ENCODE results near the gene RASSF4.
A peak's percentile ranks its signal among the peaks of the same experiment; 100 is the strongest.

RASSF4 gene

DNA sequence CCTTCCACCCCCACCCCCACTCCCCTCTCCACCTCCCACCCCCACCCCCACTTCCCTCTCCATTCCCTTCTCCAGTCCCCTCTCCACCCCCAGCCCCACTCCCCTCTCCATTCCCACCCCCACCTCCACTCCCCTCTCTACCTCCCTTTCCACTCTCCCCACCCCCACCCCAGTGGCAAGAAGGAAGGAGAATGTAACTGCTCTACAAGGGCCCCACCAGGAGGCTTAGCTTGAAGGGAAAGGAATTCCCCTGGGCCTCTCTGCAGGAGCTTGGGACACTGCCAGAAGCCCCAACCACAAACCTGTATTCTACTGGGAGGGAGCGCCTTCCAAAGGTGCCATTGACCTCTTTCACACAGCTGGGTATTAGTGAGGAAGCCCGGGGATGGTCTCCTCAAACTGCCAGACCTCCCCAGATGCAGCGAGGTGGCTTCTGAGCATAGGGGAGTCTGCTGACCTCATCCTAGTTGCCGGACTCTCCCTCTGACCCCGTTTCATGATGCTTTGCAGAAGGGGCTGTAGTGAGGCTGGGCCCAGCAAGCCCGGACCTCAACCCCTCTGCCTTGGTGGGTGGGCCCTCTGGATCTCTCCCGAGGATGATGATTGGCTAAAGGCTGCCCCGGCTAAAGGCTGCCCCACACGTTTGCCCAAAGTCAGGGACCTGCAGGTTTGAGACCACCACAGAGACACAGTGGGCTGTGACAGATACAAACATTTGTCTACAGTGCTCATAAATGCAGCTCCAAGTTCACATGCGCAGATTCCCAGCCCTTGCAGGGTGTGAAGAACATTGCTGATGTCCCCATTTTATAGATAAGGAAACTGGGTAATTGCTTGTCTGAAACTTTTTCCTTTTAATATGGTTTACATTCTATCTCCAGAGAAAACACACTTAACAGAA lies 16.1 kb downstream of the RASSF4 start:
- no peak for DNase-seq (ENCODE audit: low spot score)

GRCh38 chr10:44976352-44977198 lies 17.0 kb downstream of the RASSF4 start:
- no peak for DNase-seq (ENCODE audit: low spot score)

- DNase-seq (ENCODE audit: low spot score): no peak
These were observed 17.9 kb downstream of the RASSF4 start for GRCh38 chr10:44977287-44978212.

- no peak for DNase-seq (ENCODE audit: low spot score)
These were observed 18.6 kb downstream of the RASSF4 start for GRCh38 chr10:44978213-44978569.

DNA sequence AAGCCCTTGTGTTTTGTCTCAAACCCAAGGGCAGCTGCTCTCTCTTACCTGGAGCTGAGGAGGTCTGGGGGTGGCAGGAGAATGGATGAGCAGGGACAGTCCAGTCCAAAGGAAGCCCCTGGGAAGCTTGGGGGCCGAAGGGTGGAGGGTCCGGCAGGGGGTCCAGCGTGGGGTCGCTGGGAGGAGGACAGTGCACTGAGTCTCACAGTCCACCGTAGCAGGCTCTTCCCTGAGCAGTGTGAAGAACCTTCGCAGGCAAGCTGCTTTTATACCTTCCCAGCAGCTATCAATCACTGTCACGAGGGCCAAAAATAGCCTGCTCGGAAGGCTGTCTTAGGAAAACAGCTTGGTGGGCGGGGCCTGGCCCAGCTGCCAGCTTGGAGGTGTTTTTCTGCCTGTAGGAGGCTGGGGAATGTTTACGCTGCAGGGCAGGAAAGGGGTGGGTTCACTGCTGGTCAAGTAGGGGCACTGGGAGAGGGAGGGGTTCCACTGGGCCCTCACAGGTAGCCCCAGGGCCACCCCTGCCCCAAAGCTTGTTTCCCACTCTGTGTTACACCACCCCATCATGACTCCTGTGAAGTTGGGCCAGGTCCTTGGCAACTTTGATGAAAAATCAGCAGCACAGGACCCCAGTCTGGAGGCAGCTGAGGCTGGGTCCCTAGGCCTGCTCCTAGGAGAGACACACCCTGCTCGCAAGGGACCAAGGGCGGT lies 19.1 kb downstream of the RASSF4 start, which contains the start of gene DEPP1:
TSS of gene DEPP1 (minus strand) at position 240 of the 711 bp plus-strand sequence. CDS start 779 bp downstream, outside the sequence.
- peak; percentile 15 for DNase-seq (ENCODE audit: low spot score)

DNA sequence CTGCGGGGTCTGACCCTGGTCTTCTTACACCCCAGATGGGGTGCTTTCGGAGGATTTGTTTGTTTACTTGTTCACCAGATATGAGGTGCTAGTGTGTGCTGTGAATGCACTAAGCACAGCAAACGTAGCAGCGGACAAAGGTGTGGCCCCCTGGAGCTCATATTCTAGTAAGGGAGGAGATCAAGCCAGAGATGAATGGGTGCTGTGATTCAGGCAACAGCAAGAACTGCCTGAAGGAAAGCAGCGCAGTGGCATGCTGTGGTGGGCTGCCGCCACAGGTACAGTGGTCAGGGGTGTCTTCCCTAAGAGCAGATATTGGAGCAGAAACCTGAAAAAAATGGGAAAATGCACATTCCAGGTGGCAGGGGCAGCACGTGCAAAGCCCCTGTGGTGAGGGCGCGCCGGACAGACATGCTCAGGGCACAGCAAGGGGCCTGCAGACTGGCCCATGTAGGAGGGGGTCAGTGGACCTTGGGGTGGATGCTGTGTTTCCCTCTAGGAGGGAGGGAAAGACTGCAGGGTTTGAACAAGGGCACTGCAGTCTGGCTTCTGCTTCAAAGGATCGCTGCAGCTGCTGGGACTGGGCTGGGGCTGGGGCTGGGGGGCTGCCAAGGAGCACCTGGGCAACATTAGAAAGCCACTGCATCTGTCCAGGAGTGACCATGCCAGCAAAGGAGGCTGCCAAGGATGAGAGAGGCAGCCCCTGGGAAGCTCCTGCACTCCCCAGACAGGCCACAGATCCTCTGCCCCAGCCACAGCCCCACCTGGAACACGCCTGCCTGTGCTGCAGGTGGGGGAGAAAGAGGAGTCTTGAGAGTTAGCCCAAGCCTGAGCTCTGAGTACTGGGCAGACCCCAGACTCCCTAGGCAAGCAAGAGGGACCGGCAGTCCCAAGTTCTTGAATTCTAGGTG lies 19.9 kb downstream of the RASSF4 start:
- DNase-seq (ENCODE audit: low spot score): no peak

DNA sequence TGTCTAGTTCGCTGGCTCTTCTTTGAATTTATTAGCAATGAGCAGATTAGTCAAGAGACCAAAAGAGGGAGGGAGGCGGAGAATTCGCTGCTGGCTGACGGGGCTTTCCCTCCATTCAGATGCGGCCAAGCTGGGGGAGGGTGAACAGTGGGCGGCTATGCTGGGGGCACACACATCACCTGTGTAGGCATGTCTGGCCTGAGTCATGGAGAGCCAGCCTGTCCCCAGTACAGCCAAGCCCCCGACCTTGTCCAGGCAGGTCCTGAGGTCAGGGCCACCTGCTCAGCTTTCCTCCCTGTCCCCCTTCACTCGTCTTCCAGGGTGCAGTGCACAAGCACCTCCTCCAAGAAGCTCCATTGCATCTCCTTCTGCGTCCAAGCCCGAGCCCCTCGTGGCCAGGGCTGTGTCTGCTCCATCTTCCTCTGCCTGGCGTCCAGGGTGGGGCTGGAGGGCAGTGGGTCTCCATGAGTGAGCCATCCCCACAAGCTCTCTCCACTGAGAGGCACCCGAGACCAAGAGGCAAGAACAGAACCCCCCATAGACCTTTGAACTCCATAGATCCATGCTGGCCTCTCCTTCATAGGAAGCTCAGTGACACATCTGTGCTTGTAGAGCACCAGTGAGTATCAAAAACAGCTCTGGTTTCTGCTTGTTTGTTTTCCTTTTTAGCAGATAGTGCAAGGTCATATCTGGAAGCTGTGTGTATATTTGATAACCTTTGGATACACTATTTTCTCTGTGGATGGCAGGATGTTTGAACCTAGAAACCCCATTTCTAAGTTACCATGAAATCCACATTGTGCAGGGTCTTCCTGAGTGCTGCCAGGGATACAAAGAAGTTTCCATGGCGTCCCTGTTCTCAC lies 20.9 kb downstream of the RASSF4 start:
- DNase-seq (ENCODE audit: low spot score): no peak

- no peak for DNase-seq (ENCODE audit: low spot score)
These were observed 21.8 kb downstream of the RASSF4 start for GRCh38 chr10:44981172-44982113.

DNA sequence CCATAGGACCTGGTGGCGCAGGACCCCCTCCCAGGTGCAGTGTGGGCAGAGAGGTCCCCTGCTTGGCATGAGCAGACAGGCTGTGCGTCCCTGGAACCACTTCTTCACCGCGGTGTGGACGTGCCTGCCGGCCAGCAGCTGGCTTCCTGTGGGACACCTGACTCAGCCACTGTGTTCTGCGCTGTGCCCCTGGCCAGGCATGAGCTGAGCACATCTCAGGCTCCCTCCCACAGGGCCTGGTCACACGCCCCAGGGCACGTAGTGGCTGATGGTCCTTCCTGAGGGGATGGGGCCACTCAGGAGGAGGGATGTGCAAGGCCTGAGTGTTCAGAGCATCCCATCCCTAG lies 22.5 kb downstream of the RASSF4 start:
- no peak for DNase-seq (ENCODE audit: low spot score)

GRCh38 chr10:44982496-44982895 lies 22.9 kb downstream of the RASSF4 start:
- no peak for DNase-seq (ENCODE audit: low spot score)

- no peak for DNase-seq (ENCODE audit: low spot score)
These were observed 23.7 kb downstream of the RASSF4 start for GRCh38 chr10:44983066-44983894.

GRCh38 chr10:44983895-44984278 lies 24.3 kb downstream of the RASSF4 start:
- no peak for DNase-seq (ENCODE audit: low spot score)

DNA sequence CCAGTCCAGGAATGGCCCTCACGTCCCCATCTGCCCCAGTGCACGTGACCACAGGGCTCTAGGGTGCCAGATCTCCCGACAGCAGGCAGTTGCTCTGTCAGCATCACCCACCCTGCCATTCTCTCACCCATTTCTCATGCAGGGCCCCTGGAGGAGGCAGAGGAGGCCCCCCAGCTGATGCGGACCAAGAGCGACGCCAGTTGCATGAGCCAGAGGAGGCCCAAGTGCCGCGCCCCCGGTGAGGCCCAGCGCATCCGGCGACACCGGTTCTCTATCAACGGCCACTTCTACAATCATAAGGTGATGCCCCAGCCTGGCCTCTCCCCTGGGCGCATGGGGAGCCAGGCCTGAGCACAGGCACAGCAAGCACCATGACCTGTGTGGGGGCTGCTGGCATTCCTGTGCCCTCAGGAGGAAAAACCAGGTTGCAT lies 25.1 kb downstream of the RASSF4 start:
- no peak for DNase-seq (ENCODE audit: low spot score)

DNA sequence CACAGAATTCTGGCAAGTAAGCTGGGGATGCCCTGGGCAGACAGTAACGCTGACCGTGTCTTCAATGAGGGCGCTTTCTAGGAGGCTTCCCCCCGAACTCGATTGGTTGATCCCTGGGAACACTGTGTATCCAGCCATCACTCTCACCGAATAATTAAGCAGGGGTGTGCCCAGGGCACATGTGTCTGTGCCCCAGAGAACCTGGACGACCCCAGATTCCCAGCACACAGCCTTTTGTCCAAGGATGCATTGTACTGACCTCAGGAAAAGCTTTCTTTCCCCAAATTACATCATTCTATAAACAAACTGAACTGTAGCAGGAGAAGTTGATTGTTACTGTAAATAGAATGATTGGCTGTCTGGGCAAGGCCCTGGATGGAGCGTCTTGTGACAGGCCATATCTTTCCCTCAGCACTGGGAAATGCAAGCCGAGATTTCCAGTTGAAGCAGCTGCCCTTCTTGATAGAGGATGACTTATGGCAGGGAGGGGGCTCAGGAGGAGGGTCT lies 25.6 kb downstream of the RASSF4 start:
- DNase-seq (ENCODE audit: low spot score): no peak

DNA sequence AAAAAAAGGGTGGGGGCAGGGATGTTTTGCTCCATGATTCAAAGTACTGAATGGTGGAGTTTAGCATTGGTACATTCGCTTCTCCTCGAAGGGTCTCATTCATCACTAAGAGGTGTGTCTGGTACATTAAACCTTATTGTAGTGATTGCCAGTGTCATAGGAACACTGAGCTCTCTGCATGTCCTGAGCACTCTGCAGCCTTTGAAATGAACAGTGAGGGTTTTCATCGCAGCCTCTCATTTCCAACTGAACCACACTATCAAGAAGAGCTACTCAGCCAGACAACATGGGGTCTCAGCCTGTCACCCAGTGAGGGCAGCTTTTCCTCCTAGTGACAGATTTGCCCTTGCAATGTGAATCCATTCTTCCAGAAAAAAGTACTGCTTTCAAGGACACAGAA lies 26.6 kb downstream of the RASSF4 start:
- no peak for DNase-seq (ENCODE audit: low spot score)

DNA sequence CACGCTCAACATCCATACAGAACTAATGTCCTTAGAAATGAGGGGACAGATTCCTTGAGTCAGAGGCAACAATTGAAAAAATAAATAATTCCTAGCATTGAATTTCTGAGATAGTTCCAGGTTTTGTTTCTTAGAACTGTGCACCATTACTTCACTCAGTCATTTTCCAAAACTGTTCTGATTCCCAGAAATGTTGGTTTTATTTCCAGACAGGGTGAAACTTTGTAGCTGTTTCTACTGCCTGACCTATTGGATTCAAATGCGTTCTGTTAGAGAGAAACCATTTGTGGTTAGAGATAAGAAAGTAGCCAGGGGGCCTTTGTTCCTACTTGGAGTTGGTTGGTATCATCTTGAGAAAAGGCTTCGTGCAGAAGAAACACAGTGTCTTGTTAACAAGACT lies 27.1 kb downstream of the RASSF4 start:
- DNase-seq (ENCODE audit: low spot score): no peak

Data from CD4-positive, alpha-beta T cell treated with Interleukin-6 at 100 ng/mL for 8 hours (primary cell).